Measurements from ENCODE around the gene TMEM45A. TPM values are rescaled to one million over a fixed set of nuclear protein-coding genes. Genes with fewer than 3 reads are reported as not detected.

Gene TMEM45A
- total RNA-seq, 1 experiment from 2014 or later: 0.73 TPM

GRCh38 chr3:100457811-100458210 lies 34.6 kb upstream of the TMEM45A start:
- Mint-ChIP-seq H3K9me3 (ENCODE audit: low read depth, unreplicated experiment) (no peaks in the 10 kb centered on the region), H3K27me3 (ENCODE audit: unreplicated experiment) (no peaks in the 10 kb centered on the region), H3K27ac (ENCODE audit: unreplicated experiment) (no peak overlapping the region), H3K36me3 (ENCODE audit: insufficient read depth, unreplicated experiment) (no peaks in the 10 kb centered on the region), H3K4me1 (ENCODE audit: low read depth, unreplicated experiment) (no peaks in the 10 kb centered on the region), H3K4me3 (ENCODE audit: low read depth, unreplicated experiment) (no peak overlapping the region)
- BruUV-seq (replicated peaks): no TSS peak
- DNase-seq: no peak
- CTCF ChIA-PET: no interaction called here
- no peak for TF ChIP-seq CTCF (IDR thresholded peaks at IDR 0.05; ENCODE audit: unreplicated experiment)
- intact Hi-C loops (cut with micrococcal nuclease; ENCODE audit: unreplicated experiment): no loop called here

- no TSS peak for BruUV-seq (replicated peaks)
- no peak for TF ChIP-seq CTCF (IDR thresholded peaks at IDR 0.05; ENCODE audit: unreplicated experiment)
- Mint-ChIP-seq H3K9me3 (ENCODE audit: low read depth, unreplicated experiment) (no peaks in the 10 kb centered on the region), H3K4me1 (ENCODE audit: low read depth, unreplicated experiment) (no peaks in the 10 kb centered on the region), H3K4me3 (ENCODE audit: low read depth, unreplicated experiment) (no peak overlapping the region), H3K27ac (ENCODE audit: unreplicated experiment) (no peak overlapping the region), H3K36me3 (ENCODE audit: insufficient read depth, unreplicated experiment) (no peaks in the 10 kb centered on the region), H3K27me3 (ENCODE audit: unreplicated experiment) (no peaks in the 10 kb centered on the region)
- intact Hi-C loops (cut with micrococcal nuclease; ENCODE audit: unreplicated experiment): no loop called here
- no peak for DNase-seq
- CTCF ChIA-PET: no interaction called here
Measured at GRCh38 chr3:100458814-100459213, 33.6 kb upstream of the TMEM45A start.

DNA sequence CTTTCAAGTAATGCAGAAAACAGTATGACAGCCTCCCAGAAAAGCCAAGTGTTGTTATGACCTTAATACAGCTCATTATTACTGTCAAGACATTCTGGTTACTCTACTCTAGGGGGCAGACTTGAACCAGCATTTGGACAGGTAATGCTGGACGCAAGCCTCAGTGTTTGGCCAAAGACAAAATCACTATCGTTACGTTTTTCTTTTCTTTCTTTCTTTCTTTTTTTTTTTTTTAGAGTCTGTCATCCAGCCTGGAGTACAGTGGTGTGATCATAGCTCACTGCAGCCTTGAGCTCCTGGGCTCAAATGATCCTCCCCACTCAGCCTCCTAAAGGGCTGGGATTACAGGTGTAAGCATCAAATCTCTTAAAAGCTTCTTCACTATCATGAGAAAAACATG lies 29.4 kb upstream of the TMEM45A start:
- Mint-ChIP-seq H3K27ac (ENCODE audit: unreplicated experiment) (no peak overlapping the region), H3K4me3 (ENCODE audit: low read depth, unreplicated experiment) (no peak overlapping the region), H3K4me1 (ENCODE audit: low read depth, unreplicated experiment) (peaks cover 10% of the 10 kb centered on the region), H3K9me3 (ENCODE audit: low read depth, unreplicated experiment) (no peaks in the 10 kb centered on the region), H3K36me3 (ENCODE audit: insufficient read depth, unreplicated experiment) (no peaks in the 10 kb centered on the region), H3K27me3 (ENCODE audit: unreplicated experiment) (no peaks in the 10 kb centered on the region)
- peak; percentile 50 for DNase-seq
- TF ChIP-seq CTCF (IDR thresholded peaks at IDR 0.05; ENCODE audit: unreplicated experiment): peak; percentile 46
- BruUV-seq (replicated peaks): no TSS peak
- intact Hi-C loops (cut with micrococcal nuclease; ENCODE audit: unreplicated experiment): loop anchor here (1.0 kb wide), 2 partner anchors 127 to 172 kb away; no protein-coding TSS in a partner anchor
- CTCF ChIA-PET: interaction anchor here (0.6 to 3.8 kb wide), 36 partner anchors 8 to 919 kb away, joined by 3 to 88 read pairs (median 4); partner anchors contain the start of genes ABI3BP, TFG and TMEM45A

GRCh38 chr3:100463646-100464155 lies 28.7 kb upstream of the TMEM45A start:
- Mint-ChIP-seq H3K4me1 (ENCODE audit: low read depth, unreplicated experiment) (peaks cover 10% of the 10 kb centered on the region), H3K27ac (ENCODE audit: unreplicated experiment) (no peak overlapping the region), H3K36me3 (ENCODE audit: insufficient read depth, unreplicated experiment) (no peaks in the 10 kb centered on the region), H3K27me3 (ENCODE audit: unreplicated experiment) (no peaks in the 10 kb centered on the region), H3K9me3 (ENCODE audit: low read depth, unreplicated experiment) (no peaks in the 10 kb centered on the region), H3K4me3 (ENCODE audit: low read depth, unreplicated experiment) (no peak overlapping the region)
- CTCF ChIA-PET: interaction anchor here (1.2 to 3.8 kb wide), 9 partner anchors 26 to 171 kb away, joined by 3 to 88 read pairs (median 14); no protein-coding TSS in a partner anchor
- no peak for TF ChIP-seq CTCF (IDR thresholded peaks at IDR 0.05; ENCODE audit: unreplicated experiment)
- no peak for DNase-seq
- intact Hi-C loops (cut with micrococcal nuclease; ENCODE audit: unreplicated experiment): loop anchor here (1.0 kb wide), 2 partner anchors 127 to 172 kb away; no protein-coding TSS in a partner anchor
- no TSS peak for BruUV-seq (replicated peaks)

Measured in Calu3 (cell line).